Upper lobe of left lung (tissue), 4 donors: ENCODE measurements around the gene ADGRD2.

Source experiments
- POLR2A ChIP-seq, 4 donors: fragments of 450-650 bp; IDR thresholded peaks; one replicate each; pipeline ENCODE4 v1.5.1; 2016 to 2017; ENCODE audit warnings: antibody characterized with exemption in 4 of 4, mild to moderate bottlenecking in 2 of 4
- TF ChIP-seq, protein P1 (sequence below), 6 experiments: fragments of 450-650 bp in 4 of 6; fragments of 200-600 bp in 2 of 6; sonication (generic) in 2 of 6; IDR thresholded peaks; one replicate each; pipeline ENCODE4 v1.5.1; 2016 to 2019; ENCODE audit warnings: antibody characterized with exemption in 6 of 6

- TF ChIP-seq, protein P1, sequence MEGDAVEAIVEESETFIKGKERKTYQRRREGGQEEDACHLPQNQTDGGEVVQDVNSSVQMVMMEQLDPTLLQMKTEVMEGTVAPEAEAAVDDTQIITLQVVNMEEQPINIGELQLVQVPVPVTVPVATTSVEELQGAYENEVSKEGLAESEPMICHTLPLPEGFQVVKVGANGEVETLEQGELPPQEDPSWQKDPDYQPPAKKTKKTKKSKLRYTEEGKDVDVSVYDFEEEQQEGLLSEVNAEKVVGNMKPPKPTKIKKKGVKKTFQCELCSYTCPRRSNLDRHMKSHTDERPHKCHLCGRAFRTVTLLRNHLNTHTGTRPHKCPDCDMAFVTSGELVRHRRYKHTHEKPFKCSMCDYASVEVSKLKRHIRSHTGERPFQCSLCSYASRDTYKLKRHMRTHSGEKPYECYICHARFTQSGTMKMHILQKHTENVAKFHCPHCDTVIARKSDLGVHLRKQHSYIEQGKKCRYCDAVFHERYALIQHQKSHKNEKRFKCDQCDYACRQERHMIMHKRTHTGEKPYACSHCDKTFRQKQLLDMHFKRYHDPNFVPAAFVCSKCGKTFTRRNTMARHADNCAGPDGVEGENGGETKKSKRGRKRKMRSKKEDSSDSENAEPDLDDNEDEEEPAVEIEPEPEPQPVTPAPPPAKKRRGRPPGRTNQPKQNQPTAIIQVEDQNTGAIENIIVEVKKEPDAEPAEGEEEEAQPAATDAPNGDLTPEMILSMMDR (IDR thresholded peaks at IDR 0.05), result no peak
- TF ChIP-seq POLR2A (IDR thresholded peaks at IDR 0.05), result no peak
Observed at GRCh38 chr9:124499216-124499615, 49.0 kb downstream of the ADGRD2 start.
